ENCODE results near the gene IQGAP3.

GRCh38 chr1:156477526-156478249 is 94.7 kb downstream of the IQGAP3 start:
- TF ChIP-seq CTCF (IDR thresholded peaks at IDR 0.05) (no peak), POLR2AphosphoS5 (IDR thresholded peaks at IDR 0.05; ENCODE audit: low read depth, low read length) (no peak), TCF7L2 (IDR thresholded peaks at IDR 0.05; ENCODE audit: low read depth, low read length) (no peak)
